Measurements from ENCODE around the gene PDE3A.

The PDE3A gene

DNA sequence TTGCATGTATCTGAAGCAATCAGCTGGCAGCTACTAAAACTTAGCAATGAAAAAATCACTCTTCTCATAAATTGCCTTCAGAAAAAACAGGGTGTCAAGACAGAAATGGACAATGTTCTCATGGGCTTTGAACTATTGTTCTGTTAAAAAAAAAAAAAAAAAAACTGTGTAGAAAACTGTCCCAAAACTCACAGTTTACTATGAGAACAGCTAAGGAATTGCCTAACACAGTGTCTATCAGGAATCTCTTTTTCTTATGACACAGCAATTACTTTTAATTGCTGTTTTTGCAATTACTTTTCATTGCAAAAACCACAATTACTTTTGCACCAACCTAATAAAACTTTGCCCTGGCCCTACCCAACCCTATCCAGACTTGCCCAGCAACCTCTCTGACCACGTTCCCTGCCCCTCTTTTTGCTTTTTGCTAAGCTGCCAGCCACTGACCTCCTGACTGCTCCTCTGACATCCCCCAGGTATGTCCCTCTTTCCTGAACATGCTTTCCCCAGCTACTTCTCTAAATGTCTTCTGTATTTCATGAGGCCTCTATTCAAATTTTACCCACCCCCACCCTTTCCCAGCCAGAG lies 258.8 kb downstream of the PDE3A start:
- DNase-seq: no peak

DNA sequence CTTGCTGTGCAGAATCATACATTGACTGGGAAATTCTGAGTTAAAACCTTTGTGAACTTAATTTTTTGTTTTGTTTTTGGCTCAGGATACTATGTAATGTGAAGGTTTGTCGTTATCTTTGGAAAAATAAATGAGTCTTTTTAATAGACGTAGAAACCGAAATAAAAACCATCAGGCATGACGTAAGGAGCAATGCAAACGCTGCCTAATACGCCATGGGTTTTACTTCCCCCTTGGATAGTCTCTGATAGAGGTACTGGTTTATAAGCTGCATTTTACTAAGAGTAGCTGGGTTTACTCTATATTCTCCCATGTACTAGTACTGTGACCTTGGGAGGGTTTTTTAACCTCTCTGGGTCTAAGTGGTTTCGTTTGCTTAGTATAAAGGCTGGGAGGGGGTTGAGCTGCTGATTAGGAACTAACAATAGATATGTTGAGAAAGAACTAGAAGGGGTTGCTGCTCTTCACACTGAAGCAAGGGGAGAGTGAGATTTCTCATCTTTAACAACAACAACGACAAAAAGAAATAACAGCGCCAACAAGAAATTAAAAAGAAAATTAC lies 260.0 kb downstream of the PDE3A start:
- DNase-seq: no peak

DNA sequence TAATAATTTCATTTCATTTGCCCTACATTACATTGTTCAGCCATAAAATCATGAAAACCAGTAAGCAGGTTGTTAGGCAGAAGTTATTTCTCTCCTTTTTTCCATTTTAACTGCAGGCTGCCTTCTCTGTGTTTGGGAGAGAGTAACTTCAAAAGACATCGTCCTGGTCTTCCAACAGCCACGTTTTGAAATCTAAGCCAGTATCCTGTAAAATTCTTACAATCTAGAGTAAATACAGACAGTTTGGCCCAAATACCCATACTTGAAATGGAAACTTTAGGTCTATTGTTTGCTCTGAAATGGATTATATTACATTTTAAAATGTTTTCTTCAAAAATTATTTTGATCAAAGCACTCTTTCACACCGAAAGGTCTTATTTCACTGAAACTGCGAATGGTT lies 260.7 kb downstream of the PDE3A start:
- DNase-seq: no peak

DNA sequence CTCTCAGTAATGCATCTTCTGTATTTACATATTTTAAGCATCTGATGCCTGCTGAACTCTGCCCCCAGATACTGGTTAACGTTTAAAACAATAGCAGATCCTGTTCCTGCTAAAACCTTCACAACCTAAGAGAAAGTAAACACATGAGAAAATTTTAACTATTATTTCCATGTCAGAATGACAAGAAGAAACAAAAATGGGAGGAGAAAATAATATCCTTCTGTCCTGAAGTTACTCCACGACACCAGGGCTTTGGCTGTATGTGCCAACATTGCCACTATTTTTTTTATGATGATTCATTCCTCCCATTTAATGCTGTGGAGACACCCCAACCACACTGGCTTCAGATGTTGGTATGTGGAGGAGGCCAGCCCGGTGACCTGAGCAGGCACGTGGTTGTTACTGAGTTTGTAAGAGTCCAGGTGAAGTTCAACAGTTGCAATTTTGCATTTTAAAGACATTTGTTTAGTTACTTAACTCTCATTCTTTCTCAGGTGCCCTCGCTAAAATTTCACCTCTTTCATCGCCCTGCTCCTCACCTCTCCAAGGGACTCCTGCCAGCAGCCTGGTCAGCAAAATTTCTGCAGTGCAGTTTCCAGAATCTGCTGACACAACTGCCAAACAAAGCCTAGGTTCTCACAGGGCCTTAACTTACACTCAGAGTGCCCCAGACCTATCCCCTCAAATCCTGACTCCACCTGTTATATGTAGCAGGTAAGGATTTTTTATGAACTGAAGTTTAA lies 261.2 kb downstream of the PDE3A start:
- DNase-seq: peak; percentile 29

DNA sequence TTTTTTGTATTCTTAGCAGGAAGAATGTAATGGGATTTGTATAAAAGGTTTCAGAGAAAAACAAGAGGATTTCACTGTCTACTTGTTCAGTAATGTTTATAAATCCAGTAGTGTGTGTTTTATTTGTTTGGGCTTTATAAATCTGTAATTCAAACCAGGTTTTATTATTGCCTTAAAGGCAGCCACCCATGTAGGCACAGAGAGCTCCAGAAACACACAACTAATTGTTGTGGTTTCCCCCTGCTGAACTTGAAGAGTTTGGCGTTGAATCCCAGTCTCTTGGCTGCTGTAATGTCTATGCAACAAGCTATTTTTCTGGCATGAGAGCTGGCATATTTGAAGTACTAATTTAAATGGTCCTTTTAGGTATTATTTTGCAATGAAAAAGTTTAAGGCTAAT lies 263.4 kb downstream of the PDE3A start:
- DNase-seq: peak; percentile 49

DNA sequence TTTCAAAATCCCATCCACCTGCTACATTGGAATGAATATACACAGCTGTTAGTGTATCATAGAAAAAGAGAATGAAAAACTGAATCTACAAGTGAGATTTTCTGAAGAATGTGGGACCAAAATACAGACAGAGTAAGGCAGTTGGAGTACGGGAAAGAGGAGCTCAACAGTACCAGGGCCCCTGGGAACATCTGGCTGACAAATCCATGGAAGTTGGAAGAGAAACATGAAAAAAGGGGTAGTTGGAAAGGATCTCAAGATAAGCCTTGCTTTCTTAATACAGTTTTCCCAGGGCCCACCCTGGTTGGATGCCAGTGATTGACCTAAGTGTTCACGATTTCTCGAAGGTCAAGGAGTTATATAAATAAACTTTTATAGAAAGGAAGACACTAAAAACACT lies 272.8 kb downstream of the PDE3A start:
- DNase-seq: no peak

DNA sequence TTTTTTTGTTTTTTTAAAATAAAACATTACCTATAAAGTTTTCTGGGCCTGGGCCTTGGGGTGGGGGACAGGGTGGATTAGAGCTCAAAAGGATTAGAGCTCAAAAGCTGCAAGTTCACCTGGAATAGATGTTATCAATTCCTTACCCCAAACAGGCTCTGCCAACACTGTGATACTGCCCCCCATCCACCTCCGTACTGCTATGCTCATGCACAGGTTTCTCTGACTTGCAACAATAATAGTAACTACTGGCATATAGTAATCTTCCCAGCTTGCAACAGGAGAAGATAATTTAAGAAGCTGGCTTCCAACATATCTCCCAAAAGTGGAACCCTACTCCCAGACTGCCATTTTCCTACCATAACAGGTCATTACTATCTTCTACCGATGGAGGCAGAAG lies 275.5 kb downstream of the PDE3A start:
- no peak for DNase-seq

DNA sequence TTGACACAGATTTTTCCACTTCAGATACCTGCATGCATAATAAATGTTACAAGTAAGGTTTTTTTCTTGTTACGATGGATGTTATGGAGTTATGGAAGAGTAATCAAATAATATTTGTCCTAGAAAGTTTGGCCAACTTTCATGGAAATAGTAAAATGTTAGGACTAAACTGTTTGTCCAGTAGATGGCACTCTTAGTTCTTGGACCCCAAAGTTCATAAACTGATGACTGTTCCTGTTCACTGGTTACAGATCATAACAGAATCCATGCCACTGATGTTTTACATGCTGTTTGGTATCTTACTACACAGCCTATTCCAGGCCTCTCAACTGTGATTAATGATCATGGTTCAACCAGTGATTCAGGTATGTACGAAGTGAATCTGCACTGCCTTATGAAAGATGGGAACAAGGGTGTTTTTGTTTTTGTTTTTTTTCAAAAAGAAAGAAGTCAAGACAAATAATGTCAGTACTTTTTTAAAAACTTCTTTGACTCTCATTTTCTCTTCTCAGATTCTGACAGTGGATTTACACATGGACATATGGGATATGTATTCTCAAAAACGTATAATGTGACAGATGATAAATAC lies 278.0 kb downstream of the PDE3A start:
- DNase-seq: peak; percentile 48

DNA sequence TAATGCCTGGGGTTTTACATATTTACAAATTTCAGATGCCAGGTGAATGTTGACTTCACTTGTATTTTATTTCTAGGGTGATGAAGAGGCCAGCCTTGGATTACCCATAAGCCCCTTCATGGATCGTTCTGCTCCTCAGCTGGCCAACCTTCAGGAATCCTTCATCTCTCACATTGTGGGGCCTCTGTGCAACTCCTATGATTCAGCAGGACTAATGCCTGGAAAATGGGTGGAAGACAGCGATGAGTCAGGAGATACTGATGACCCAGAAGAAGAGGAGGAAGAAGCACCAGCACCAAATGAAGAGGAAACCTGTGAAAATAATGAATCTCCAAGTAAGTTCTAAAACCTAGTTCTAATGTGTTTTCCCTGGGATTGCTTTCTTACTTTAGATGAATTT lies 285.5 kb downstream of the PDE3A start:
- peak; percentile 23 for DNase-seq

DNA sequence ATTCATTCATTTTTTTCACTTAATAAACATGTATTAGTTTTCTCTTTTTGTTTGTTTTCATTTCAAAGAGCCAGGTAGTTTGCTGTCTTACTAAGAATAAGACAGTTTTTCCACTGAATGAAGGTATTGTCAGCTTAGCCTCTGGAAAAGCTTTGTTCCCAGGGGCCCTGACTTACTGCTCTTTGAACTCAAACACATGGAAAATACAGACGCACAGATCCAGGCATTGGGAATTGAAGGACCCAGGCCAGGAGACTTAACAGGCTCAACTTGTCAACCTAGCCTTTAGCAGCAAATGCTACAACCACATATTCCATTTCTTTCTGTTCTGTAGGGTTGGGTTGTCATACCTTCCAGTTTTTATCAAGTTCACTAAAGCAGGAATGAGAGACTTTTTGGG lies 288.3 kb downstream of the PDE3A start:
- no peak for DNase-seq

DNA sequence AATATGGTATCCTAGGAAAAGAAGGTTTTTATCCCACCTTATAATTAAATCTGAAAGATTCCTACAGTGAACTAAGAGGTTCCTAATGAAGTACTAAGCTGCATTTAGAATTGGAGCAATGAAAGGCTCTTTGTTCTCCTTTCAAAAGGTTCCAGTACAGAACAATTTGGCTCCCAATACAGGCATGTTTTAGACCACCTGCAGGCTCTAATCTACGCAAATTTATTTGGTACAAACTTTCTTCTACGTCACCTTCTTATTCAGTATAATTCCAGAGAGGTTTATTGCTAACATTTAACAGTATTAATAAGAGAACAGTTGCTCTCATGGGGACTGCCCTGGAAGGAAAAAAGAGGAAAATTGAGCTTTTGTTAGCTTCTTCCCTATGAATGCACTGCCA lies 289.2 kb downstream of the PDE3A start:
- DNase-seq: no peak

DNA sequence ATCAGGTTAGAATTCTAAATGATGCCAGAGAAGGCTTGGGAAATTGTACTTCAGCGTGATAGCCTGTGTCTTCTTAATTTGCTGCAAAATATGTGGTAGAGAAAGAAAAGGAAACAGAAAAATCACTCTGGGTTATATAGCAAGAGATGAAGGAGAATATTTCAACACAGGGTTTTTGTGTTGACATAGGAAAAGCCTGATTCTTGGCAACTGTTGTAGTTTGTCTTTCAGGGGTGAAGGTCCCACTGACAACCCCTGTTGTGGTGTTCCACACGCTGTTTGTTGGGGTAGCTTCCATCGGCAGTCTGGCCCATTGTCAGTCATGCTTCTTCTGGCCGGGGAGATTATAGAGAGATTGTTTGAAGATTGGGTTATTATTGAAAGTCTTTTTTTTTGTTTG lies 313.0 kb downstream of the PDE3A start:
- no peak for DNase-seq

DNA sequence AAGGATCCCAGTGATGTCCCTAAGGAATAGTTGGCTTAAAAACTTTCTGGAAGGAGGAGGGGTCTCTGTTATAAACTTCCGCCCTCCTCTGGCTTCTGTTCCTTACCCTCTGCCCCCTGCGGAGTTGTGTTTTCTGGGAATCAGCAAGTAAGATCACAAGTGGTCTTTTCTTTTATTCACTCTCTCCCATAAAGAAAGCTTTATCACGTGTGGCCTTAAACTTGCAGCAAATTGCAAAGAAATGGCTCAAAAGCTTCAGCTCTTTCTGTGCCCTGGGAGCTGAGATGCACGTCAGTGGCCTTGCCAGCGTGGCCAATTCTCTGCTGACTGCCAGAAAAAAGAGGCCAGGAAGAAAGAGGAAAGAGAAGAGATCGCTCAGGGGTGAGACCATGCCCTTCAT lies 326.9 kb downstream of the PDE3A start, which contains the start of gene SLCO1C1:
Gene SLCO1C1 (plus strand): TSS at position 101 of the 400 bp plus-strand sequence. CDS start 4,245 bp downstream, outside the sequence.
- no peak for DNase-seq

DNA sequence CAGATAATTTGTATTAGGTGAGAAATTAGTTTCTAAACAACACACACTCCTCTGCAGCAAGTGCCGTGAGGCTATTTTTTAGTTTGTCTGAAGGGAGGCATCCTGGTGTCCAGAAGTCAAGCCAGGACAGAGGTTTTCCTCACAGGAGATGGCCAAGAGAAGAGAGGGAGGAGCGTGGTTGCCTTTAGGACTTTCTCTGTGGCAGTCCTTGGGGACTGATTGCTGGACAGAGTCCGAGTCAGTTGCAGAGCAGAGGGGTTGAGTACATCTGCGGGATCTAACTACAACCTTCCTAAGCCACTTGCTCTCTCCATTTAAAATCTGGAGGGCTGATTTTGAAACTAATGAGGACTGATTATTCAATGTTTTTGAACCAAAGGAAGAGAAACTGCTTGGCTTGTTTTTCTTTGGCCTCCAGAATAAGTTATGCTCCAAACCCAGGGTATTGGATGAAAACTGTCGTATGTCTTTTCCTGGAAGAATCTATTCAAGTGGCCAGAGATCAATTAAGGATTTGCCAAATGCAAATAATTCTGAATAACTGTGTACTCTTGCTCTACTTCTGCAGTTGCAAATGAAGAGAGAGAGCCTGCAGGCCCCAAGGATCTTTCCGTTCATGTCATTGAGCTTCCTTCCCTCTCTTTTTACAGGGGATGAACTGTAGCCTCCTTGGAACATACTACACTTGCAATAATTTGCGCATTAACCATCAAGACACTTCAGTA lies 328.0 kb downstream of the PDE3A start:
- no peak for DNase-seq

DNA sequence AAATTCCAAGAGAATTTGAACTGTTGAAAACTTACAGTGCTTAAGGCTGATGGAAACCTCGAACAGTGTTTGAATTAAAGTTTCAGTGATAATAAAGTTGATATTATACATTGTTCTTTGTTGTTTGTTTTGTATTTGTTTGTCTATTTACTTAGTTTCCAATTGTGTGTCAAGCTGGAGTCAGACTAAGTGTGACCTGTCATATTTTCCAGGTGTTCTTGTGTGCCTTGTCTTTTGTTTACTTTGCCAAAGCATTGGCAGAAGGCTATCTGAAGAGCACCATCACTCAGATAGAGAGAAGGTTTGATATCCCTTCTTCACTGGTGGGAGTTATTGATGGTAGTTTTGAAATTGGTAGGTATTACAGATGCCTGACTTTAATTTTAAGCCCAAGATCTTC lies 332.8 kb downstream of the PDE3A start:
- DNase-seq: no peak

DNA sequence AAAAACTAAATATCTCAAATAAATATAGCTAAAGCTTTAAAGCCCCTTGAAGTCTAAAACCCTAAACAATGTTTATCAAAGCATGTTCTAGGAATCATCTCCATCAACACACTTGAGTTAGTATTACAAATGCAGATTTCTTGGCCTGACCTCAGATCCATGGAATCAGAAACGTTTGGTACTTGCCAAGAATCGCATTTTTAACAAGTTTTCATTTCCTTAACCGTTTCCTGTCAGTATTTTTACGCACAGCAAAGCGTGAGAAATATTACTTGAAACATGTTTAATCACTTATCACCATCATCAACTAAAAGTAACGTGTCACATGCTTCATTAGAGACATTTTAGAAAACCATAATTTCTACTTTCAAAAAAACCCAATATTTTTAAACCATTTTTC lies 336.5 kb downstream of the PDE3A start:
- no peak for DNase-seq

DNA sequence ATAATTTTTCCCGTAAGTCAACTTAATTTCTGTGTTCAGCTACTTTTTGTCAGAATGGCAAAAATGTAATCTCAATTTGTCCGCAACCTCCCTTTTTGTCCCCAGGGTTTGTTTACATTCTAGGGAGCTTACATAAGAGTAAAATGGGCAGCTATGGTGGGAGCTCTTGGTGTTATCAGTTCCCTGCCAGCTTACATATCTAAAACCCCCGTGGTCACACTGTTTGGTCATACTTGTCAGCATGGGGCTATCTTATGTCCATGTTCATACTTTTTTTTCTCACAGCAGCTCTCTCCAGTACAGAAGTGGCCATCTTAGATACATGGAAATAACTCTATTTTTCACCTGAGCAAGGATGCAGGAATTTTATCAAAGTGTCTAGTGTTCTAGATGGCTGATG lies 343.5 kb downstream of the PDE3A start:
- DNase-seq: no peak

DNA sequence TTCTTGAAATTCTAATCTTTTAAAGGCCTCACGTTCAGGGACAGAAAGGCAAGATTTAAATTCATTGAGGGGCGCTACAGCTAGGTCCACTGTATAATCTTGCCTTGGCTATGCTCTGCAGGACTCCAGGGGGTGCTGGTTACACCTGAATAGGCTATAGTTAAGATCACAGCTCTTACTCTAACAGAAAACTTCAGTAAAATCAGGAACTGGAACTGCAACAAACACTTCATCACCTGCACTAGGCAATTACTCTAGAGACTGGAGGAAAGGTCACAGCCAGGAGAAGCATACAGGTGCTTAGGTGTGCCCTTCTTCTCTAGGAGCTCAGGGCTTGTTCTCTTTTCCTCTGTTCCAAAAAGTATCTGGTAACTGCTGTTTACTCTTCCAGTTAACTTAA lies 347.7 kb downstream of the PDE3A start:
- DNase-seq: no peak

DNA sequence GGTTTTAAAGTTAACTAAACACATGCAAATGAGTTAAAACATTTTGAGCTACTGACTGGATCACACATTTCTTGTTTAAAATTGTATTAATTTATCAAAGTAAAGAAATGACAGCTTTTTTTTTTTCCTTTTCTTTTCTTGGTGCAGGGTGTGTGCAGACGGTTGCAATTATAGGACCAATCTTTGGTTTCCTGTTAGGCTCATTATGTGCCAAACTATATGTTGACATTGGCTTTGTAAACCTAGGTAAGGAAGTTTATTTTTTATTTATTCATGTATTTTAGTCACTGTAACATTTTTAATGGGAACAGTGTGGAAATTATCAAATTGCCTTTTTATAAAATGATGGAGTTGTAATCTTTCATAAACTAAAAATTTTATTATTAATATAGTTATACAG lies 348.6 kb downstream of the PDE3A start:
- DNase-seq: no peak

DNA sequence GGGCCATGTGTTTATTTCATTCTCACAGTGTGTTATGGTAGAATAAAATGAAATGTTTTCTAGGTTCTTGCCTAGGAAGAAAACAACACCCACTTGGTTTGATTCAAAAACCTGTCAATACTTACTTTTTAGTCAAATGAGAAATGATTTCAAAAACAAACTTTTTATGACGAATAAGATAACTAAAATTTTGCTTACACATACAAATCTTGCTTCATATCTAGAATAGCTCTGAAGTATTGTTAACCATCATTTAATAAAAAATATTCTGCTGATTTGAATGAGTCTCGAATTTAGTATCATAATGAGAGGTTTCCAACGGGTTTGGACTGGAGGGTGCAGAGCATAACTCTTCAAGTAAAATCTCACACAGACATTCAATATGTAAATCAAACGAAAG lies 350.0 kb downstream of the PDE3A start:
- DNase-seq: no peak

DNA sequence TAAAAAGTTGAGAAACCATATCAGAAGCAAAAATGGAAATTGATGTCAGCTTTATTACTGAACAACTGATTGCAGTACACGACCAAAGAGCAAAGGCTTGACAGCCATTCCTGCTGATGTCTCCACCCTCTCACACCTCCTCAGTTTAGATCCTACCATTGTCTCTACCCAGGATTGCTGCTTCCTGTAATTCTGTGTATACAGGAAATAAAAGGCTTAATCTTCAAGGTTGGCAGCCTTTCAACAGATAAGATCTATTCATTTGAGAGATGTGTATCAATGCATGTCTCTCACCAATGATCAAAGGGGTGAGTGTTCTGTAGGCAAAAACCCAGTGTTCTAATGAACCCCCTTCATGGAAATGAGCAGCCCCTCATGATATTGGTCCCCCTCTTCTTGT lies 353.8 kb downstream of the PDE3A start:
- DNase-seq: no peak

DNA sequence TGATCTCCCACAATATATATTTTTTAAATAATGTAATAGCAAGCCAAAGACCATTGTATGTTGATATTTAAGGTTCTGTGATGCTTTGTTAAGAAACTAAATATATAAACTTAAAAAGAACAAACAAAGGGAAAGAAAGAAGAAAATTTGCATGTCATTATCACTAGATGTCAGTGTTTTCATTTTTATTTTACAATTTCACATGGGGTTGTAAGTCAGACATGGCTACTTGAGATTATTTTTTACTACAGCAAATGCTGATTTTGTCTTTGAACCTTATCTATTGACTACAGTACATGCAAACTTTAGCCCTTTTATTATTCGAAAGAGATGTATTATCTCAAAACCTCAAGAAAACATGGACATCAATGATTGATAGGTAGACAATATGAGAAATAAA lies 362.9 kb downstream of the PDE3A start:
- DNase-seq: no peak
